ENCODE measurements around the gene DSCAM. TPM values are rescaled to one million over a fixed set of nuclear protein-coding genes. Genes with fewer than 3 reads are reported as not detected.

Gene DSCAM
- total RNA-seq, 2 experiments from 2014 or later = not detected

- no peaks in the 10 kb centered on the region for H3K4me1 Mint-ChIP-seq (ENCODE audit: low read depth)
- no peaks in the 10 kb centered on the region for H3K27me3 ChIP-seq (ENCODE audit: control insufficient read depth in 1 of 2, insufficient read depth in 2 of 2, low read length in 2 of 2)
Observed at GRCh38 chr21:40595806-40596205, 251.2 kb downstream of the DSCAM start.

GRCh38 chr21:40587736-40588346 is 259.1 kb downstream of the DSCAM start:
- Mint-ChIP-seq H3K4me3 (no peak overlapping the region), H3K9me3 (no peaks in the 10 kb centered on the region), H3K27me3 (no peaks in the 10 kb centered on the region), H3K27ac (no peak overlapping the region), H3K4me1 (ENCODE audit: low read depth) (no peaks in the 10 kb centered on the region), H3K36me3 (ENCODE audit: low read depth) (no peaks in the 10 kb centered on the region)
- ChIA-PET POLR2A (no interaction called here), CTCF (no interaction called here)
- ATAC-seq (ENCODE audit: poor library complexity) (no peak), DNase-seq (no peak)
- Histone ChIP-seq H3K36me3 (ENCODE audit: insufficient read depth, low read length) (no peaks in the 10 kb centered on the region), H3K4me3 (ENCODE audit: low read length) (no peak overlapping the region), H3K4me1 (ENCODE audit: insufficient read depth, low read length) (no peaks in the 10 kb centered on the region), H3K9me3 (ENCODE audit: control insufficient read depth in 1 of 2, insufficient read depth in 1 of 2, low read length in 2 of 2) (peaks cover 0 to 4% of the 10 kb centered on the region in 2 experiments), H3K27me3 (ENCODE audit: control insufficient read depth in 1 of 2, insufficient read depth in 2 of 2, low read length in 2 of 2) (no peaks in the 10 kb centered on the region), H3K27ac (ENCODE audit: low read depth in 1 of 2, low read length in 2 of 2) (no peak overlapping the region)
- intact Hi-C loops (cut with DNase I, micrococcal nuclease) = no loop called here
- no peak for TF ChIP-seq CTCF (IDR thresholded peaks at IDR 0.05)

More at GRCh38 chr21:40595806-40596205, 251.2 kb downstream of the DSCAM start:
- POLR2A ChIA-PET = no interaction called here
- H3K27ac ChIP-seq (ENCODE audit: low read depth in 1 of 2, low read length in 2 of 2) = no peak overlapping the region
- no peak overlapping the region for H3K4me3 ChIP-seq (ENCODE audit: low read length)
- DNase-seq (no peak), ATAC-seq (ENCODE audit: poor library complexity) (no peak)
- H3K27me3 Mint-ChIP-seq = no peaks in the 10 kb centered on the region
- H3K4me3 Mint-ChIP-seq = no peak overlapping the region
- no peaks in the 10 kb centered on the region for H3K36me3 Mint-ChIP-seq (ENCODE audit: low read depth)
- peaks cover 0 to 11% of the 10 kb centered on the region in 2 experiments for H3K9me3 ChIP-seq (ENCODE audit: control insufficient read depth in 1 of 2, insufficient read depth in 1 of 2, low read length in 2 of 2)
- no peak overlapping the region for H3K27ac Mint-ChIP-seq
- TF ChIP-seq CTCF (IDR thresholded peaks at IDR 0.05) = no peak
- no peaks in the 10 kb centered on the region for H3K36me3 ChIP-seq (ENCODE audit: insufficient read depth, low read length)
- CTCF ChIA-PET = no interaction called here
- H3K4me1 ChIP-seq (ENCODE audit: insufficient read depth, low read length) = no peaks in the 10 kb centered on the region
- H3K9me3 Mint-ChIP-seq = peaks cover 5% of the 10 kb centered on the region
- intact Hi-C loops (cut with DNase I, micrococcal nuclease) = no loop called here

GRCh38 chr21:40586575-40586974 is 260.4 kb downstream of the DSCAM start:
- Histone ChIP-seq H3K9me3 (ENCODE audit: control insufficient read depth in 1 of 2, insufficient read depth in 1 of 2, low read length in 2 of 2) (peaks cover 0 to 4% of the 10 kb centered on the region in 2 experiments), H3K4me1 (ENCODE audit: insufficient read depth, low read length) (no peaks in the 10 kb centered on the region), H3K36me3 (ENCODE audit: insufficient read depth, low read length) (no peaks in the 10 kb centered on the region), H3K4me3 (ENCODE audit: low read length) (no peak overlapping the region), H3K27ac (ENCODE audit: low read depth in 1 of 2, low read length in 2 of 2) (no peak overlapping the region), H3K27me3 (ENCODE audit: control insufficient read depth in 1 of 2, insufficient read depth in 2 of 2, low read length in 2 of 2) (no peaks in the 10 kb centered on the region)
- intact Hi-C loops (cut with DNase I, micrococcal nuclease) = no loop called here
- no peak overlapping the region for H3K4me3 Mint-ChIP-seq
- no peak for TF ChIP-seq CTCF (IDR thresholded peaks at IDR 0.05)
- ATAC-seq (ENCODE audit: poor library complexity) = no peak
- H3K4me1 Mint-ChIP-seq (ENCODE audit: low read depth) = no peaks in the 10 kb centered on the region
- POLR2A ChIA-PET = no interaction called here
- no peak overlapping the region for H3K27ac Mint-ChIP-seq
- H3K36me3 Mint-ChIP-seq (ENCODE audit: low read depth) = no peaks in the 10 kb centered on the region
- no peak for DNase-seq
- no peaks in the 10 kb centered on the region for H3K9me3 Mint-ChIP-seq
- no peaks in the 10 kb centered on the region for H3K27me3 Mint-ChIP-seq
- CTCF ChIA-PET = no interaction called here
